SK-N-SH (cell line): Measurements from ENCODE around the gene S1PR3. TPM values are rescaled to one million over a fixed set of nuclear protein-coding genes. Genes with fewer than 3 reads are reported as not detected.

Experiments
- CTCF ChIA-PET: fragments of 300-600, 350-600 bp; formaldehyde crosslinking; extraction: SDS; loops from one replicate; lab custom pipeline; 2021; lab: Yijun Ruan, JAX
- POLR2A ChIA-PET: fragments of 350-600 bp; sonication (Branson Sonifier 250); formaldehyde crosslinking; extraction: SDS; loops from one replicate; lab custom pipeline; 2020; ENCODE audit warnings: antibody characterized with exemption, inconsistent platforms; lab: Yijun Ruan, JAX
- DNase-seq: peaks from one replicate; pipeline ENCODE4 v3.0.0; 2012
- H2AFZ ChIP-seq: fragments of 200-600 bp; sonication (generic); 2 replicates; pipeline ENCODE4 v1.8.1; 2016; ENCODE audit warnings: antibody characterized with exemption, mild to moderate bottlenecking, low read depth
- H3F3A ChIP-seq: fragments of 200-600 bp; sonication (generic); replicated peaks from 2 replicates; pipeline ENCODE3; 2016; ENCODE audit warnings: antibody characterized with exemption, mild to moderate bottlenecking; ENCODE audit not compliant: insufficient read depth
- H3K27ac ChIP-seq, 2 experiments: fragments of 200-500 bp in 1 of 2; fragments of 200-600 bp in 1 of 2; sonication (Bioruptor generic) in 1 of 2; sonication (generic), shearing (Covaris generic) in 1 of 2; 2 replicates each; pipeline versions ENCODE4 v1.5.1 to v1.6.1; 2014 to 2016; ENCODE audit warnings: low read depth in 2 of 2, inconsistent platforms in 1 of 2, low read length in 1 of 2, mild to moderate bottlenecking in 1 of 2, mixed read lengths in 1 of 2
- H3K27me3 ChIP-seq: fragments of 200-600 bp; sonication (generic), shearing (Covaris generic); 2 replicates; pipeline ENCODE4 v1.6.1; 2016; ENCODE audit warnings: mixed run types; ENCODE audit not compliant: insufficient read depth
- H3K36me3 ChIP-seq, 2 experiments: fragments of 200-500 bp in 1 of 2; fragments of 200-600 bp in 1 of 2; sonication (Bioruptor generic) in 1 of 2; sonication (generic) in 1 of 2; replicated peaks in 1 of 2; 2 replicates each; pipeline versions ENCODE3 to v1.5.1; 2014 to 2016; ENCODE audit warnings: low read length in 1 of 2, mild to moderate bottlenecking in 1 of 2; ENCODE audit not compliant: insufficient read depth in 2 of 2, control insufficient read depth in 1 of 2
- H3K4me1 ChIP-seq, 2 experiments: fragments of 200-500 bp in 1 of 2; fragments of 200-600 bp in 1 of 2; sonication (Bioruptor generic) in 1 of 2; sonication (generic), shearing (Covaris generic) in 1 of 2; 2 replicates each; pipeline versions ENCODE4 v1.5.1 to v1.6.1; 2014 to 2016; ENCODE audit warnings: low read depth in 1 of 2, low read length in 1 of 2, mixed run types in 1 of 2; ENCODE audit not compliant: insufficient read depth in 2 of 2, control insufficient read depth in 1 of 2
- H3K4me2 ChIP-seq: fragments of 200-600 bp; sonication (generic), shearing (Covaris generic); 2 replicates; pipeline ENCODE4 v1.6.1; 2017; ENCODE audit warnings: mixed run types
- H3K4me3 ChIP-seq, 2 experiments: fragments of 200-500 bp in 1 of 2; fragments of 200-600 bp in 1 of 2; sonication (Bioruptor generic) in 1 of 2; sonication (generic), shearing (Covaris generic) in 1 of 2; 2 replicates each; pipeline versions ENCODE4 v1.5.1 to v1.8.1; 2014 to 2016; ENCODE audit warnings: low read depth in 2 of 2, inconsistent platforms in 1 of 2, low read length in 1 of 2, mild to moderate bottlenecking in 1 of 2, mixed read lengths in 1 of 2, moderate library complexity in 1 of 2
- H3K79me2 ChIP-seq: fragments of 200-600 bp; sonication (generic); 2 replicates; pipeline ENCODE4 v1.8.1; 2017; ENCODE audit warnings: mild to moderate bottlenecking; ENCODE audit not compliant: insufficient read depth
- H3K9ac ChIP-seq: fragments of 200-600 bp; sonication (generic); 2 replicates; pipeline ENCODE4 v1.6.1; 2017; ENCODE audit warnings: mixed run types
- H3K9me2 ChIP-seq: fragments of 200-600 bp; sonication (generic); 2 replicates; pipeline ENCODE4 v1.6.1; 2017; ENCODE audit warnings: mixed run types
- H3K9me3 ChIP-seq: fragments of 200-600 bp; sonication (generic); 2 replicates; pipeline ENCODE4 v1.6.1; 2017; ENCODE audit warnings: mixed run types, mild to moderate bottlenecking, moderate library complexity
- H4K20me1 ChIP-seq: fragments of 200-600 bp; sonication (generic); 2 replicates; pipeline ENCODE4 v1.6.1; 2017; ENCODE audit warnings: mild to moderate bottlenecking, mixed run types; ENCODE audit not compliant: insufficient read depth
- FOSL2 ChIP-seq: IDR thresholded peaks from 2 replicates; pipeline ENCODE4 v1.4.0; 2012; ENCODE audit warnings: low read depth, mild to moderate bottlenecking, moderate library complexity, borderline replicate concordance
- FOXJ3 ChIP-seq: sonication (generic); formaldehyde crosslinking; IDR thresholded peaks from 2 replicates; pipeline ENCODE4 v1.5.1; 2020; ENCODE audit warnings: mild to moderate bottlenecking, missing genetic modification reagents
- GABPA ChIP-seq: IDR thresholded peaks from 2 replicates; pipeline ENCODE4 v1.4.0; 2012; ENCODE audit warnings: low read depth, mild to moderate bottlenecking
- GATA2 ChIP-seq: sonication (generic); formaldehyde crosslinking; IDR thresholded peaks from 2 replicates; pipeline ENCODE4 v1.5.0; 2020; ENCODE audit warnings: mild to moderate bottlenecking, missing genetic modification reagents
- IRF3 ChIP-seq: fragments of 150-350 bp; IDR thresholded peaks from 2 replicates; pipeline ENCODE4 v1.6.1; 2016; ENCODE audit warnings: mild to moderate bottlenecking, low read depth, low read length
- JUND ChIP-seq: IDR thresholded peaks from 2 replicates; pipeline ENCODE4 v1.4.0; 2012
- MAX ChIP-seq: IDR thresholded peaks from 2 replicates; pipeline ENCODE4 v1.4.0; 2012; ENCODE audit warnings: low read depth
- MEF2A ChIP-seq: IDR thresholded peaks from 2 replicates; pipeline ENCODE4 v1.4.0; 2012; ENCODE audit warnings: low read depth, borderline replicate concordance
- MXI1 ChIP-seq: IDR thresholded peaks from 2 replicates; pipeline ENCODE4 v1.6.1; 2012; ENCODE audit warnings: mild to moderate bottlenecking, low read depth, low read length, improper control_type of control experiment
- NRF1 ChIP-seq: IDR thresholded peaks from 2 replicates; pipeline ENCODE4 v1.6.1; 2012; ENCODE audit warnings: low read depth, mild to moderate bottlenecking, low read length
- POLR2AphosphoS5 ChIP-seq: IDR thresholded peaks from 2 replicates; pipeline ENCODE4 v1.6.1; 2012; ENCODE audit warnings: low read depth, low read length
- RAD21 ChIP-seq: IDR thresholded peaks from 2 replicates; pipeline ENCODE4 v1.6.1; 2012; ENCODE audit warnings: mild to moderate bottlenecking, low read length
- SMC3 ChIP-seq: IDR thresholded peaks from 2 replicates; pipeline ENCODE4 v1.6.1; 2012; ENCODE audit warnings: low read depth, low read length, improper control_type of control experiment
- WGBS: methylation state at CpG from one replicate; pipeline ENCODE4 v1.1.6; 2017; ENCODE audit warnings: low lambda C conversion rate; 5-methylcytosine and 5-hydroxymethylcytosine counted together
- polyA plus RNA-seq, 3 experiments: library from polyadenylated mRNA; depleted of rRNA; stranded (reverse); fragments of >200 nt; gene quantifications; 2 replicates each; pipeline ENCODE4 v1.2.3, GENCODE V29; 2012
- TF ChIP-seq, protein P1 (sequence below): IDR thresholded peaks from 2 replicates; pipeline ENCODE4 v1.4.0; 2012; ENCODE audit warnings: low read depth, borderline replicate concordance

The S1PR3 gene
- polyA plus RNA-seq, 1 of the 3 experiments (the other 2 are of a cell fraction) = 2.5 TPM

DNA sequence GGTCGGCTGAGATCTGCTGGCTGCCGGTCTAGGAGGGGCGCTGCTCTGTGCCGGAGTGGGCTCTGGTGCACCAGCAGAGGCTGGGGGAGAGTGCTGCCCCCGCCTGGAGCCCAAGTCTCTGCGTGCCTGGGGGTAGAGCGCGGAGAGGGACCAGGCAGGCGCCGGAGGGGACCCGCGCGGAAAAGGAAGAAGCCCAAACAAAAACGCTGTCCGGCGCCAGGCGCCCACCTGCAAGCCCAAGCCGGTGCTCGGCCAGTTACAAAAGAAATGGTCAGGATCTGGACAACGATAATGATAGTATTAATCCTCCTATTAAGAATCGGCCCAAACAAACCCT lies 571 bp upstream of the S1PR3 start (continued):
- TF ChIP-seq, protein P1, sequence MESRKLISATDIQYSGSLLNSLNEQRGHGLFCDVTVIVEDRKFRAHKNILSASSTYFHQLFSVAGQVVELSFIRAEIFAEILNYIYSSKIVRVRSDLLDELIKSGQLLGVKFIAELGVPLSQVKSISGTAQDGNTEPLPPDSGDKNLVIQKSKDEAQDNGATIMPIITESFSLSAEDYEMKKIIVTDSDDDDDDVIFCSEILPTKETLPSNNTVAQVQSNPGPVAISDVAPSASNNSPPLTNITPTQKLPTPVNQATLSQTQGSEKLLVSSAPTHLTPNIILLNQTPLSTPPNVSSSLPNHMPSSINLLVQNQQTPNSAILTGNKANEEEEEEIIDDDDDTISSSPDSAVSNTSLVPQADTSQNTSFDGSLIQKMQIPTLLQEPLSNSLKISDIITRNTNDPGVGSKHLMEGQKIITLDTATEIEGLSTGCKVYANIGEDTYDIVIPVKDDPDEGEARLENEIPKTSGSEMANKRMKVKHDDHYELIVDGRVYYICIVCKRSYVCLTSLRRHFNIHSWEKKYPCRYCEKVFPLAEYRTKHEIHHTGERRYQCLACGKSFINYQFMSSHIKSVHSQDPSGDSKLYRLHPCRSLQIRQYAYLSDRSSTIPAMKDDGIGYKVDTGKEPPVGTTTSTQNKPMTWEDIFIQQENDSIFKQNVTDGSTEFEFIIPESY = no peak
- TF ChIP-seq MAX = no peak
- TF ChIP-seq, all 33 proteins: peak for 2

DNA sequence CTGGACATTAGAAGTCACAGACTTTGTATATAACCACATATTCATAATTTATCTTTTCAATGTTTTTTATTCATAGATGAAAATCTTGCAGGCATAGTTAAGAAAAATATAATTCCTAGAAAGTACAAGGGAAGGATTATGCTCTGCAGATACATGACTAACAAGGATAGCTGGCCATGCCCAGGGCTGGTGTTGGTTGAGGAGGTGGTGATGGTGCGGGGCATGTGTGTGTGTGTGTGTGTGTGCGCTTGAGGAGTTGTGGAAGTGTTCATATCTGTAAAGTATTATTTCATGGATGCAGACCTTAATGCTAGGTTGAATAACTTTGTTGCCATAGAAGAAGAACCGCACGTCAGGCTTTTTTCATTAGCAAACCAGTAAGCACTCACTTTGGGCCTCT lies 1.3 kb downstream of the S1PR3 start:
- Histone ChIP-seq H4K20me1 (no peaks in the 10 kb centered on the region), H3K4me2 (peak overlapping the region; percentile 71)
- DNase-seq = no peak

DNA sequence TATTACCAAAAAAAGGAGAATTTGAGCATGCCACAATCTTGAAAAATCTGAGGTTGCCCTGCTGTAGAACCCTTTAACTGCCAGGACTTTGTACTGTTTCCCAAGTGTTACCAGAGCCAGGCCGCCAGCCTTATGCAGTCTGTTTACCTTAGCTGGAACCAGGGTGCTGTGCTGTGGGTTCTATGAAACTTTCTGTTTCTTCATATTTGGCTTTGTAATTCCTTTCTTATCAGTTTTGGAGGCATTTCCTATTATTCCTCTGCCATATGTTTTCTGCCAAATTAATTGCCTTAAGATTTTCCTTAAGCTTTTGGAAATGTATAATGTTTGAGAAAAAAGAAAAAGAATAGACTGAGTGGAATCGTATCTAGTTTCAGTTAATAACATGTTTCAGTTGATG lies 2.1 kb downstream of the S1PR3 start:
- CTCF ChIA-PET = interaction anchor here (1.4 kb wide), 1 partner anchor 273 kb away, joined by 3 read pairs; no protein-coding TSS in a partner anchor
- POLR2A ChIA-PET = no interaction called here
- no peak for DNase-seq

More for the DNA sequence above, 1.3 kb downstream of the S1PR3 start:
- CTCF ChIA-PET = interaction anchor here (1.0 to 3.0 kb wide), 5 partner anchors 8 to 403 kb away, joined by 3 to 9 read pairs (median 3); no protein-coding TSS in a partner anchor
- H3K27ac ChIP-seq = no peak overlapping the region
- H3F3A ChIP-seq = no peaks in the 10 kb centered on the region
- no peaks in the 10 kb centered on the region for H3K9me2 ChIP-seq
- no peak overlapping the region for H2AFZ ChIP-seq
- peak overlapping the region; percentile 51; the same call in 1 of the 2 replicates for H3K9ac ChIP-seq
- H3K4me1 ChIP-seq = peaks cover 29 to 51% of the 10 kb centered on the region in 2 experiments
- H3K9me3 ChIP-seq = no peaks in the 10 kb centered on the region
- TF ChIP-seq MXI1 (no peak), MEF2A (no peak), POLR2AphosphoS5 (no peak)
- H3K27me3 ChIP-seq = no peaks in the 10 kb centered on the region
- H3K4me3 ChIP-seq = peak overlapping the region; percentile 70 to 83
- H3K36me3 ChIP-seq = peaks cover 0 to 2% of the 10 kb centered on the region in 2 experiments
- POLR2A ChIA-PET = no interaction called here
- 91% methylated on average over 4 of the region's 4 CpGs for WGBS
- H3K79me2 ChIP-seq = peaks cover 13% of the 10 kb centered on the region

More for the DNA sequence above, 2.1 kb downstream of the S1PR3 start:
- H2AFZ ChIP-seq = no peak overlapping the region
- H3K4me3 ChIP-seq = peak overlapping the region in 1 of 2 experiments; percentile 70; a peak in 1 of 4 replicates
- no peak overlapping the region; a peak in 1 of 4 replicates for H3K27ac ChIP-seq
- peaks cover 16% of the 10 kb centered on the region for H3K79me2 ChIP-seq
- H3K9me2 ChIP-seq = no peaks in the 10 kb centered on the region
- H3K27me3 ChIP-seq = no peaks in the 10 kb centered on the region
- H4K20me1 ChIP-seq = no peaks in the 10 kb centered on the region
- H3K9me3 ChIP-seq = no peaks in the 10 kb centered on the region
- TF ChIP-seq JUND (no peak), MEF2A (no peak), FOSL2 (no peak), RAD21 (no peak), SMC3 (no peak), NRF1 (no peak), IRF3 (no peak), GABPA (no peak), FOXJ3 (CRISPR knock-in tag) (no peak), MXI1 (no peak), GATA2 (no peak)
- peaks cover 0 to 2% of the 10 kb centered on the region in 2 experiments for H3K36me3 ChIP-seq
- no peak overlapping the region for H3K9ac ChIP-seq
- WGBS = 91% methylated on average over 2 of the region's 2 CpGs
- H3K4me2 ChIP-seq = peak overlapping the region; percentile 71
- peaks cover 30 to 57% of the 10 kb centered on the region in 2 experiments for H3K4me1 ChIP-seq
- no peaks in the 10 kb centered on the region for H3F3A ChIP-seq
